Esophagus squamous epithelium (tissue), 4 donors: ENCODE results near the gene UBTD1.

ENCODE experiments used
- POLR2A ChIP-seq, 4 donors: fragments of 450-650 bp; IDR thresholded peaks; one replicate each; pipeline ENCODE4 v1.6.1; 2017; ENCODE audit warnings: antibody characterized with exemption in 4 of 4, mild to moderate bottlenecking in 4 of 4, moderate library complexity in 3 of 4
- TF ChIP-seq, protein P1 (sequence below), 6 experiments: fragments of 450-650 bp in 4 of 6; fragments of 200-600 bp in 2 of 6; sonication (generic) in 2 of 6; IDR thresholded peaks; one replicate each; pipeline ENCODE4 v1.5.1; 2016 to 2019; ENCODE audit warnings: antibody characterized with exemption in 6 of 6, mild to moderate bottlenecking in 4 of 6, moderate library complexity in 4 of 6

DNA sequence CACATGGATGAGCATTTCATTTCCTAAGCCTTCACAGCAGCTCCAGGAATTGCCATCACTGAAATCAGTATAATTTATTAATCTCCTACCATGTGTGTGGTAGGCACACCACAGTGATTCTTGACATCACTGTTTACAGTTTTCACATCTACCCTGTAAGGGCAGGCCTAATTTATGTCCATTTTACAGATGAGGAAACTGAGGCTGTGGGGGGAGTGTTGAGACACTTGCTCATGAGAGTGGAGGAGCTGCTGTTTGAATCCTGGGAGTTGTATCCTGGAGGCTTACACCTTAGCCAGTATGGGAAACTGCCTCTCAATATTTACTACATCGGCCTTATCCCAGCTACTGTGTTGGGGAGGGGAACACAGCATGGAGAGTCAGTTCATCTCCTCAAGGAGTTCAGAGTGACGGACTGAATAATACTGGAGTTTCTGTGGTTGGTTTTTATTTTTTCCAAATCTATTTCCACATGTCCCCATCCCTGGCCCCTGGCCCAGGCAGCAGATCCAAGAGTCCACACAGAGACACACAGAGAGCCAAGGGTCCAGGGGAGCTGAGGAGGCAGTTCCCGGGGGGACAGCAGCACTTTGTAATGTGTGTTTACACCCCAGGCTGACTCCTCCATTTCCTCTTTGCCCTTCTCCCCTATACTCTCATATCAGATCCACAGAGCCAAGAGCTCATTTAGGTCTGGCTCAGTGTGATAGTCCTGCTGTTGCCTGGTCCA is 13.2 kb downstream of the UBTD1 start:
- TF ChIP-seq, protein P1, sequence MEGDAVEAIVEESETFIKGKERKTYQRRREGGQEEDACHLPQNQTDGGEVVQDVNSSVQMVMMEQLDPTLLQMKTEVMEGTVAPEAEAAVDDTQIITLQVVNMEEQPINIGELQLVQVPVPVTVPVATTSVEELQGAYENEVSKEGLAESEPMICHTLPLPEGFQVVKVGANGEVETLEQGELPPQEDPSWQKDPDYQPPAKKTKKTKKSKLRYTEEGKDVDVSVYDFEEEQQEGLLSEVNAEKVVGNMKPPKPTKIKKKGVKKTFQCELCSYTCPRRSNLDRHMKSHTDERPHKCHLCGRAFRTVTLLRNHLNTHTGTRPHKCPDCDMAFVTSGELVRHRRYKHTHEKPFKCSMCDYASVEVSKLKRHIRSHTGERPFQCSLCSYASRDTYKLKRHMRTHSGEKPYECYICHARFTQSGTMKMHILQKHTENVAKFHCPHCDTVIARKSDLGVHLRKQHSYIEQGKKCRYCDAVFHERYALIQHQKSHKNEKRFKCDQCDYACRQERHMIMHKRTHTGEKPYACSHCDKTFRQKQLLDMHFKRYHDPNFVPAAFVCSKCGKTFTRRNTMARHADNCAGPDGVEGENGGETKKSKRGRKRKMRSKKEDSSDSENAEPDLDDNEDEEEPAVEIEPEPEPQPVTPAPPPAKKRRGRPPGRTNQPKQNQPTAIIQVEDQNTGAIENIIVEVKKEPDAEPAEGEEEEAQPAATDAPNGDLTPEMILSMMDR (IDR thresholded peaks at IDR 0.05): no peak
- no peak for TF ChIP-seq POLR2A (IDR thresholded peaks at IDR 0.05)
